Nephron (organoid): ENCODE results near the gene ZMIZ1.

Source experiments
- H3K27ac Mint-ChIP-seq, 3 experiments: 2 replicates each; pipeline ENCODE4 v1.8.0; 2020; ENCODE audit warnings: mixed read lengths in 3 of 3, mild to moderate bottlenecking in 2 of 3, moderate library complexity in 1 of 3
- H3K27me3 Mint-ChIP-seq: 2 replicates; pipeline ENCODE4 v1.8.0; 2021; ENCODE audit warnings: low read depth, mild to moderate bottlenecking, moderate library complexity, mixed read lengths
- H3K36me3 Mint-ChIP-seq: 2 replicates; pipeline ENCODE4 v1.8.0; 2020; ENCODE audit warnings: low read depth, mixed read lengths
- H3K4me1 Mint-ChIP-seq: 2 replicates; pipeline ENCODE4 v1.8.0; 2020; ENCODE audit warnings: mixed read lengths
- H3K4me3 Mint-ChIP-seq, 3 experiments: 2 replicates each; pipeline ENCODE4 v1.8.0; 2020; ENCODE audit warnings: mild to moderate bottlenecking in 3 of 3, mixed read lengths in 3 of 3, moderate library complexity in 2 of 3
- H3K9me3 Mint-ChIP-seq: 2 replicates; pipeline ENCODE4 v1.8.0; 2020; ENCODE audit warnings: mixed read lengths
- TF ChIP-seq, protein P1 (sequence below), 3 experiments: fragments of 200-600 bp; sonication (generic); IDR thresholded peaks; one replicate each; pipeline ENCODE4 v1.5.0; 2021; ENCODE audit warnings: antibody characterized with exemption in 3 of 3; ENCODE audit not compliant: unreplicated experiment in 3 of 3

Gene ZMIZ1

GRCh38 chr10:79289801-79290200, 221.0 kb downstream of the ZMIZ1 start:
- no peaks in the 10 kb centered on the region for H3K9me3 Mint-ChIP-seq
- no peak overlapping the region for H3K27ac Mint-ChIP-seq
- H3K4me1 Mint-ChIP-seq = peaks cover 7% of the 10 kb centered on the region
- TF ChIP-seq, protein P1, sequence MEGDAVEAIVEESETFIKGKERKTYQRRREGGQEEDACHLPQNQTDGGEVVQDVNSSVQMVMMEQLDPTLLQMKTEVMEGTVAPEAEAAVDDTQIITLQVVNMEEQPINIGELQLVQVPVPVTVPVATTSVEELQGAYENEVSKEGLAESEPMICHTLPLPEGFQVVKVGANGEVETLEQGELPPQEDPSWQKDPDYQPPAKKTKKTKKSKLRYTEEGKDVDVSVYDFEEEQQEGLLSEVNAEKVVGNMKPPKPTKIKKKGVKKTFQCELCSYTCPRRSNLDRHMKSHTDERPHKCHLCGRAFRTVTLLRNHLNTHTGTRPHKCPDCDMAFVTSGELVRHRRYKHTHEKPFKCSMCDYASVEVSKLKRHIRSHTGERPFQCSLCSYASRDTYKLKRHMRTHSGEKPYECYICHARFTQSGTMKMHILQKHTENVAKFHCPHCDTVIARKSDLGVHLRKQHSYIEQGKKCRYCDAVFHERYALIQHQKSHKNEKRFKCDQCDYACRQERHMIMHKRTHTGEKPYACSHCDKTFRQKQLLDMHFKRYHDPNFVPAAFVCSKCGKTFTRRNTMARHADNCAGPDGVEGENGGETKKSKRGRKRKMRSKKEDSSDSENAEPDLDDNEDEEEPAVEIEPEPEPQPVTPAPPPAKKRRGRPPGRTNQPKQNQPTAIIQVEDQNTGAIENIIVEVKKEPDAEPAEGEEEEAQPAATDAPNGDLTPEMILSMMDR (IDR thresholded peaks at IDR 0.05; ENCODE audit: unreplicated experiment in 3 of 3) = no peak
- no peak overlapping the region for H3K4me3 Mint-ChIP-seq
- H3K27me3 Mint-ChIP-seq = no peaks in the 10 kb centered on the region
- H3K36me3 Mint-ChIP-seq = peaks cover 52% of the 10 kb centered on the region

DNA sequence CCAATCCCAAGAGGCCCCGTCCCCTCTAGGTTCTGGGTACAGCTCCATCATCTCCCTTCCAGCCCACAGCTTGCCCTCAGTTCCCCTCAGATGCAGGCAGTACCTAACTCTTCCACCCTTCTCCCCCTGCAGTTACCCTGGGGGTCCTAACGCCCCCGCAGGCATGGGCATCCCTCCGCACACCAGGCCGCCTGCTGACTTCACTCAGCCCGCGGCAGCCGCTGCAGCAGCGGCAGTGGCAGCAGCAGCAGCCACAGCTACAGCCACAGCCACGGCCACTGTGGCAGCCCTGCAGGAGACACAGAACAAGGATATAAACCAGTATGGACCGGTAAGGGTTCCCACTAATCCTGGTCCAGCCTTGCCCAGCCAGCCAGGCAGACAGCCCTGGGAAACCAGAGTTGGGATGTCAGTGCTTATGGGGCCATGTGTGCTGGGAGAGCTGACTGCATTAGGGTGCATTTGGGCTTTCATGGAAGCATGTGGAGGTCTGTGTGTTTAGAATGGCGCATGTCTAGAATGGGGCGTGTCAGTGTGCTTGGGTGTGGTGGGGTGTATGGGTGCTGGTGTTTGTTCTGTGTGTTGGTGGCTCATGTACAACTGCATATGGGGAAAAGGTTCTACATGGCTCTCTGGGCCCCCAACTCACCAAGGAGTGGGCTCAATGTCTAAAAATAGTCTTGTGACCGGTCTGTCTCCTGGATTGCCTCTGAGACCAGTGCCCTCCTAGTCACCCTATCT, 223.4 kb downstream of the ZMIZ1 start:
- Mint-ChIP-seq H3K27ac (no peak overlapping the region), H3K27me3 (no peaks in the 10 kb centered on the region), H3K4me1 (no peaks in the 10 kb centered on the region), H3K4me3 (no peak overlapping the region), H3K36me3 (peaks cover 68% of the 10 kb centered on the region), H3K9me3 (no peaks in the 10 kb centered on the region)
- TF ChIP-seq, protein P1 (IDR thresholded peaks at IDR 0.05; ENCODE audit: unreplicated experiment in 3 of 3) = no peak

DNA sequence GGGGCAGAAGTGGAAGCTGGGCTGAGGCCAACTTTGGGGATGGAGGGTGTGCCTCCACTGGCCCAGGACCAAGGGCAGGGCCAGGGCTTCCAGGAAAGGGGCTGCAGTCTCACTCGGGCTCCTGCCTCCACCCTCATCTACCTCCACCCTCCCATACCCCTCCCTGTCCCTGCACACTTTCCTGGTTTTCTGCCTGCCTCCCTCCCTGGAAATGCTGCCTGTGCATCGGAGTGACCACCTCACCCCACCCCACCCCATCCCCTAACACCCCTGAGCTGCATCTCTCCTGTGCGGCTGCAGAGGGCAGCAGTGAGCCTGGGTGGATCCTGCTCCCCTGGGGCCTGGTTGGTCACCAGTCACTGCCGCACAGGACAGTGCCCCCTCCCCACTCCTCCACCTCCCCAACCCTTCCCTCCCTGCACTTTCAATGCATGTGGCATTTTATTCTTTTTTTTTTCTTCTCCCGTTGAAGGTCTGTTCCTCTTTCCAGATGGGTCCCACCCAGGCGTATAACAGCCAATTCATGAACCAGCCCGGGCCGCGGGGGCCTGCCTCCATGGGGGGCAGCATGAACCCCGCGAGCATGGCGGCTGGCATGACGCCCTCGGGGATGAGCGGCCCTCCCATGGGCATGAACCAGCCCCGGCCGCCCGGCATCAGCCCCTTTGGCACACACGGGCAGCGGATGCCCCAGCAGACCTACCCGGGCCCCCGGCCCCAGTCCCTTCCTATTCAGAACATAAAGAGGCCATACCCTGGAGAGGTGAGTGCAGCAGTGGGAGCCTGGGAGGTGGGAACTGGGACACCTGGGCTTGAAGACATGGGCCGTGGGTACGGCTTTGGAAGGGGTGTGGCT, 224.4 kb downstream of the ZMIZ1 start:
- TF ChIP-seq, protein P1 (IDR thresholded peaks at IDR 0.05; ENCODE audit: unreplicated experiment in 3 of 3) = peak in 2 of 3 experiments; percentile 23 to 35
- Mint-ChIP-seq H3K4me3 (no peak overlapping the region), H3K4me1 (no peaks in the 10 kb centered on the region), H3K36me3 (peaks cover 65% of the 10 kb centered on the region), H3K27ac (no peak overlapping the region), H3K9me3 (no peaks in the 10 kb centered on the region), H3K27me3 (no peaks in the 10 kb centered on the region)

GRCh38 chr10:79293841-79294581, 225.2 kb downstream of the ZMIZ1 start:
- peaks cover 65% of the 10 kb centered on the region for H3K36me3 Mint-ChIP-seq
- H3K27me3 Mint-ChIP-seq = no peaks in the 10 kb centered on the region
- TF ChIP-seq, protein P1 (IDR thresholded peaks at IDR 0.05; ENCODE audit: unreplicated experiment in 3 of 3) = no peak
- no peak overlapping the region for H3K27ac Mint-ChIP-seq
- no peaks in the 10 kb centered on the region for H3K4me1 Mint-ChIP-seq
- H3K9me3 Mint-ChIP-seq = no peaks in the 10 kb centered on the region
- no peak overlapping the region for H3K4me3 Mint-ChIP-seq

DNA sequence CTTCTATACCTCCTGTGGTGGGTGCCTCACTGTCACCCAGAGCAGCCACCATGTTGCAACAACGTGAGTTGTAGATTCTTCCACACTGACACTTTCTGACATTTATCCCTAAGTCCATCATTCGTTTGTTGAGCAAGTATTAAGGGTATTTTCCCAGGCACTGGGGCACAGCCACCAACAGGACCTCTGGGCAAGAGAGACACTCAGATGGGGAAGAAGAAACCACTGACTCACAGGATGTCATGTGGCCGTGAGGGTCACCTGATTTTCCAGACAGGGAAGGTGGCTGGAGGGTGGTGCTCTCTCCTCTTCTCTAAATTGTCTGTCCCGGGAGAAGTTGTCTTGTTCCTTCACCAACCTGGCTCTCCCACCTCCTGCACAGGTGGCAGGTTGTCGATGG, 226.8 kb downstream of the ZMIZ1 start:
- Mint-ChIP-seq H3K4me3 (no peak overlapping the region), H3K27ac (no peak overlapping the region), H3K27me3 (no peaks in the 10 kb centered on the region), H3K4me1 (no peaks in the 10 kb centered on the region), H3K36me3 (peaks cover 66% of the 10 kb centered on the region), H3K9me3 (no peaks in the 10 kb centered on the region)
- TF ChIP-seq, protein P1 (IDR thresholded peaks at IDR 0.05; ENCODE audit: unreplicated experiment in 3 of 3) = no peak
